H9 (cell line): Measurements from ENCODE around the gene SLAMF7. TPM values are rescaled to one million over a fixed set of nuclear protein-coding genes. Genes with fewer than 3 reads are reported as not detected.

Source experiments
- DNase-seq: peaks from one replicate; pipeline ENCODE4 v3.0.0-alpha.2; 2017
- H2AFZ ChIP-seq: one replicate; pipeline ENCODE4 v1.6.1; 2013; ENCODE audit warnings: mild to moderate bottlenecking, low read length, control low read depth, moderate library complexity
- H2AK5ac ChIP-seq: 2 replicates; pipeline ENCODE4 v1.6.1; 2013; ENCODE audit warnings: low read length, control low read depth, mixed read lengths; ENCODE audit not compliant: insufficient read length
- H2BK120ac ChIP-seq: one replicate; pipeline ENCODE4 v1.6.1; 2013; ENCODE audit warnings: low read depth, mild to moderate bottlenecking, low read length, control low read depth, inconsistent platforms; ENCODE audit not compliant: poor library complexity, severe bottlenecking
- H2BK12ac ChIP-seq: 2 replicates; pipeline ENCODE4 v1.6.1; 2013; ENCODE audit warnings: low read length, control low read depth, mixed read lengths, low read depth; ENCODE audit not compliant: insufficient read length
- H2BK15ac ChIP-seq: 2 replicates; pipeline ENCODE4 v1.6.1; 2013; ENCODE audit warnings: low read depth, low read length, control low read depth
- H2BK20ac ChIP-seq: one replicate; pipeline ENCODE4 v1.6.1; 2013; ENCODE audit warnings: low read depth, mild to moderate bottlenecking, low read length, control low read depth, inconsistent platforms; ENCODE audit not compliant: poor library complexity, severe bottlenecking
- H2BK5ac ChIP-seq: 2 replicates; pipeline ENCODE4 v1.6.1; 2013; ENCODE audit warnings: low read length, control low read depth, mixed read lengths; ENCODE audit not compliant: insufficient read length
- H3K14ac ChIP-seq: 2 replicates; pipeline ENCODE4 v1.6.1; 2013; ENCODE audit warnings: low read length, control low read depth; ENCODE audit not compliant: insufficient read depth
- H3K18ac ChIP-seq: 2 replicates; pipeline ENCODE4 v1.6.1; 2013; ENCODE audit warnings: low read depth, mild to moderate bottlenecking, mixed read lengths, low read length, control low read depth; ENCODE audit not compliant: insufficient read length
- H3K23ac ChIP-seq: 2 replicates; pipeline ENCODE4 v1.6.1; 2013; ENCODE audit warnings: low read length, control low read depth, mixed read lengths, low read depth; ENCODE audit not compliant: insufficient read length
- H3K23me2 ChIP-seq: 2 replicates; pipeline ENCODE4 v1.6.1; 2013; ENCODE audit warnings: low read depth, mild to moderate bottlenecking, mixed read lengths, low read length, control low read depth; ENCODE audit not compliant: insufficient read length, poor library complexity, severe bottlenecking
- H3K27ac ChIP-seq: 2 replicates; pipeline ENCODE4 v1.5.1; 2013; ENCODE audit warnings: low read length, control low read depth, mixed read lengths, low read depth; ENCODE audit not compliant: insufficient read length
- H3K27me3 ChIP-seq: 2 replicates; pipeline ENCODE4 v1.6.1; 2013; ENCODE audit warnings: low read length, control low read depth, inconsistent platforms; ENCODE audit not compliant: insufficient read depth
- H3K4ac ChIP-seq: 2 replicates; pipeline ENCODE4 v1.6.1; 2013; ENCODE audit warnings: low read depth, mild to moderate bottlenecking, control low read depth, inconsistent platforms, low read length, moderate library complexity
- H3K4me1 ChIP-seq: 2 replicates; pipeline ENCODE4 v1.6.1; 2013; ENCODE audit warnings: low read length, control low read depth, inconsistent platforms; ENCODE audit not compliant: insufficient read depth
- H3K4me2 ChIP-seq: 2 replicates; pipeline ENCODE4 v1.6.1; 2013; ENCODE audit warnings: low read length, control low read depth, mixed read lengths; ENCODE audit not compliant: insufficient read length, insufficient read depth
- H3K56ac ChIP-seq: 2 replicates; pipeline ENCODE4 v1.6.1; 2013; ENCODE audit warnings: low read depth, mild to moderate bottlenecking, mixed read lengths, low read length, control low read depth; ENCODE audit not compliant: insufficient read length
- H3K79me1 ChIP-seq: 2 replicates; pipeline ENCODE4 v1.6.1; 2013; ENCODE audit warnings: low read depth, mild to moderate bottlenecking, moderate library complexity, low read length, control low read depth, inconsistent platforms; ENCODE audit not compliant: insufficient read depth, poor library complexity, severe bottlenecking
- H3K79me2 ChIP-seq: 2 replicates; pipeline ENCODE4 v1.6.1; 2013; ENCODE audit warnings: low read length, control low read depth, inconsistent platforms; ENCODE audit not compliant: insufficient read depth
- H3K9ac ChIP-seq: 2 replicates; pipeline ENCODE4 v1.6.1; 2013; ENCODE audit warnings: low read length, control low read depth, mixed read lengths; ENCODE audit not compliant: insufficient read length; ENCODE audit errors: extremely low read depth
- H3K9me3 ChIP-seq: one replicate; pipeline ENCODE4 v1.6.1; 2013; ENCODE audit warnings: low read depth, low read length, inconsistent platforms; ENCODE audit not compliant: control insufficient read depth
- H3T11ph ChIP-seq: one replicate; pipeline ENCODE4 v1.6.1; 2013; ENCODE audit warnings: mild to moderate bottlenecking, low read length, control low read depth, inconsistent platforms
- H4K20me1 ChIP-seq: one replicate; pipeline ENCODE4 v1.6.1; 2013; ENCODE audit not compliant: control insufficient read depth, insufficient read length, insufficient read depth
- H4K5ac ChIP-seq: 2 replicates; pipeline ENCODE4 v1.6.1; 2013; ENCODE audit warnings: low read depth, mild to moderate bottlenecking, mixed read lengths, low read length, control low read depth; ENCODE audit not compliant: insufficient read length
- H4K8ac ChIP-seq: replicated peaks from 2 replicates; pipeline ENCODE4 v1.6.1; 2013; ENCODE audit warnings: low read length, control low read depth, mixed read lengths, low read depth; ENCODE audit not compliant: insufficient read length
- H4K91ac ChIP-seq: 2 replicates; pipeline ENCODE4 v1.6.1; 2013; ENCODE audit warnings: low read depth, mild to moderate bottlenecking, moderate library complexity, mixed read lengths, low read length, control low read depth; ENCODE audit not compliant: insufficient read length
- H3K27ac Mint-ChIP-seq, 3 experiments: 2 replicates in 2 of 3; 3 replicates in 1 of 3; pipeline ENCODE4 v1.8.0; 2020 to 2021; ENCODE audit warnings: mixed read lengths in 3 of 3, mild to moderate bottlenecking in 1 of 3, moderate library complexity in 1 of 3
- H3K27me3 Mint-ChIP-seq: 2 replicates; pipeline ENCODE4 v1.8.0; 2021; ENCODE audit warnings: low read depth, mild to moderate bottlenecking, moderate library complexity, mixed read lengths
- H3K36me3 Mint-ChIP-seq, 3 experiments: 2 replicates in 2 of 3; 3 replicates in 1 of 3; pipeline ENCODE4 v1.8.0; 2020 to 2021; ENCODE audit warnings: low read depth in 3 of 3, mixed read lengths in 3 of 3; ENCODE audit not compliant: insufficient read depth in 1 of 3
- H3K4me1 Mint-ChIP-seq, 2 experiments: 2 replicates each; pipeline ENCODE4 v1.8.0; 2020; ENCODE audit warnings: mixed read lengths in 2 of 2
- H3K4me3 Mint-ChIP-seq, 2 experiments: 2 replicates in 1 of 2; 3 replicates in 1 of 2; pipeline ENCODE4 v1.8.0; 2020 to 2021; ENCODE audit warnings: mild to moderate bottlenecking in 2 of 2, mixed read lengths in 2 of 2, moderate library complexity in 1 of 2
- H3K9me3 Mint-ChIP-seq, 2 experiments: 2 replicates in 1 of 2; 3 replicates in 1 of 2; pipeline ENCODE4 v1.8.0; 2020; ENCODE audit warnings: mild to moderate bottlenecking in 2 of 2, mixed read lengths in 2 of 2, moderate library complexity in 1 of 2
- CTCF ChIP-seq: fragments of 200-600 bp; sonication (generic); conservative IDR thresholded peaks from 3 replicates; pipeline ENCODE4 v1.8.0; 2021; ENCODE audit warnings: antibody characterized with exemption, mild to moderate bottlenecking
- WGBS: extraction: QIAGEN DNeasy Blood & Tissue Kit; methylation state at CpG from one replicate; pipeline ENCODE4 v1.1.7; 2013; ENCODE audit warnings: missing lambda C conversion rate, low lambda C conversion rate, mixed read lengths; ENCODE audit not compliant: insufficient read length; ENCODE audit errors: extremely low coverage; 5-methylcytosine and 5-hydroxymethylcytosine counted together
- total RNA-seq: library from RNA; stranded (reverse); gene quantifications from 2 replicates; pipeline ENCODE4 v1.2.1, GENCODE V29; 2021

Gene SLAMF7
- total RNA-seq, 1 experiment from 2014 or later: not detected

GRCh38 chr1:160707236-160708064 lies 31.6 kb upstream of the SLAMF7 start:
- Histone ChIP-seq H2BK12ac (no peak overlapping the region), H3K23me2 (no peaks in the 10 kb centered on the region), H2BK5ac (no peak overlapping the region), H4K20me1 (no peaks in the 10 kb centered on the region), H3T11ph (no peak overlapping the region), H3K4me2 (no peak overlapping the region), H3K9me3 (no peaks in the 10 kb centered on the region), H3K4me1 (no peaks in the 10 kb centered on the region; the same call in 1 of the 2 replicates), H2AK5ac (no peak overlapping the region), H4K8ac (no peak overlapping the region), H3K79me2 (no peaks in the 10 kb centered on the region), H2AFZ (no peak overlapping the region), H4K5ac (no peak overlapping the region), H3K18ac (no peak overlapping the region), H3K9ac (no peak overlapping the region), H3K27ac (no peak overlapping the region), H2BK15ac (no peak overlapping the region), H2BK20ac (no peak overlapping the region), H3K23ac (no peak overlapping the region), H4K91ac (no peak overlapping the region), H2BK120ac (no peak overlapping the region), H3K27me3 (no peaks in the 10 kb centered on the region), H3K79me1 (no peaks in the 10 kb centered on the region), H3K56ac (no peak overlapping the region), H3K14ac (no peak overlapping the region), H3K4ac (no peak overlapping the region)
- no peak for TF ChIP-seq CTCF
- Mint-ChIP-seq H3K27me3 (peaks cover 1% of the 10 kb centered on the region; the same call in 1 of the 2 replicates), H3K9me3 (no peaks in the 10 kb centered on the region), H3K27ac (no peak overlapping the region), H3K4me1 (peaks cover 12 to 13% of the 10 kb centered on the region in 2 experiments), H3K36me3 (no peaks in the 10 kb centered on the region), H3K4me3 (no peak overlapping the region)
- WGBS: no CpG with 5 or more reads among the region's 8 CpGs
- DNase-seq: no peak
